ENCODE data around the gene PIK3R5. TPM values are rescaled to one million over a fixed set of nuclear protein-coding genes. Genes with fewer than 3 reads are reported as not detected.

PIK3R5 gene
- total RNA-seq, 2 donors from 2014 or later, result 15.2 to 18.0 TPM

DNA sequence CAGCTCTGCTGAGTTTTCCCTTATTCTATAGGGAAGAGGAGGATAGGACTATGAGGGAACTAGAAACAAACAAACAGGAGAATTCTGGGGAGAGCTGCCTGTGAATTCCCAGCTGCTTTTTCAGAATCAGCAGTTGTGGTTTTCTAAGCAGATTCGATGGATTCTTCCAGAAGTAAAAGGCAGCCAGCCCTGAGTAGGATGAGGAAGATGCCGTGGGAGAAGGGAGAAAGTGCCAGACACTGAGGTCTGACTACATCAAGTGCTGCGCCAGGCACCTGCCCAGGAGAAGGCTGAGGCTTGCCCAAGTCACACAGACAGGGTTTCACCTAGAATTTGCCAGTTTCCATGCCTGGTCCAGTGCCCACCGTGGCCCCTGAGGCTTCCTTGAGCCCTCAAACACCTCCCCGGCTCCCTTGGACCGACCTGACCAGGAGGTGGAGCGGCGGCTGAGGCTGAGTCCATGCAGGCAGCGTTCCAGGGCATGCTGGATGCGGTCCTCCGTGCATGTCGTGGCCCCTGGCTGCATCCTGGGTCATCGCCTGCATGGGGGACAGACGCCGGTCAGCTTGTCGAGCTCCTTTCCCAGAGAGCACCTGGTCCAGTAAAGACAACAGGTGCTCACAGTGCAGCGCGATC, 54.4 kb downstream of the PIK3R5 start:
- intact Hi-C loops (cut with DNase I), result no loop called here

GRCh38 chr17:8909586-8910270, 55.8 kb downstream of the PIK3R5 start:
- intact Hi-C loops (cut with DNase I), result no loop called here
- no peak for DNase-seq (ENCODE audit: low spot score)

More for the DNA sequence above, 54.4 kb downstream of the PIK3R5 start:
- DNase-seq (ENCODE audit: low spot score), result no peak

GRCh38 chr17:8905331-8905730, 60.2 kb downstream of the PIK3R5 start:
- intact Hi-C loops (cut with DNase I), result no loop called here
- DNase-seq (ENCODE audit: low spot score), result no peak

GRCh38 chr17:8904686-8905085, 60.8 kb downstream of the PIK3R5 start:
- intact Hi-C loops (cut with DNase I), result no loop called here
- no peak for DNase-seq (ENCODE audit: low spot score)

DNA sequence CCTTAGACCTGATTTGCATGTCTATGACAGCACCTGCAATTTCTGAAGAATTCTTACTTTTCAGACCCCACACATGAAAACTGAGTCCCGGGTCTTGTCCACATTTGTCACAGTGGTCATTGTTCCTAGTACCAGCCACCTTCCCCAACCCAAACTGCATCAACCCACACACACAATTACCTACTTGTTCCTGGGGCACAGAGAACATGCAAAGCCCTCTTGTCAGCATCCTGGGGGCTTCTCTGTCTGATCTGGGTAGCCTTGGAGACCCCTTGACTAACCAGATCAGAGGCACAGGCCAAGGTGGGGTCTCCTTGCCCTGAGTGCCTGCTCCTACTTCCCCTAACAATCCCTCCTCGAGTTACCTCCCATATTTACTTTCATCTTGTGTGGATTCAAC, 61.3 kb downstream of the PIK3R5 start:
- no peak for DNase-seq (ENCODE audit: low spot score)
- intact Hi-C loops (cut with DNase I), result no loop called here

- intact Hi-C loops (cut with DNase I), result no loop called here
- DNase-seq (ENCODE audit: low spot score), result no peak
Measured at GRCh38 chr17:8900626-8901585, 64.6 kb downstream of the PIK3R5 start.

- intact Hi-C loops (cut with DNase I), result no loop called here
- DNase-seq (ENCODE audit: low spot score), result no peak
Measured at GRCh38 chr17:8900207-8900606, 65.3 kb downstream of the PIK3R5 start.

GRCh38 chr17:8898636-8899035, 66.9 kb downstream of the PIK3R5 start:
- intact Hi-C loops (cut with DNase I), result no loop called here
- DNase-seq (ENCODE audit: low spot score), result no peak

GRCh38 chr17:8898126-8898525, 67.4 kb downstream of the PIK3R5 start:
- intact Hi-C loops (cut with DNase I), result no loop called here
- no peak for DNase-seq (ENCODE audit: low spot score)

- no peak for DNase-seq (ENCODE audit: low spot score)
- intact Hi-C loops (cut with DNase I), result no loop called here
Measured at GRCh38 chr17:8896641-8897635, 68.6 kb downstream of the PIK3R5 start.

DNA sequence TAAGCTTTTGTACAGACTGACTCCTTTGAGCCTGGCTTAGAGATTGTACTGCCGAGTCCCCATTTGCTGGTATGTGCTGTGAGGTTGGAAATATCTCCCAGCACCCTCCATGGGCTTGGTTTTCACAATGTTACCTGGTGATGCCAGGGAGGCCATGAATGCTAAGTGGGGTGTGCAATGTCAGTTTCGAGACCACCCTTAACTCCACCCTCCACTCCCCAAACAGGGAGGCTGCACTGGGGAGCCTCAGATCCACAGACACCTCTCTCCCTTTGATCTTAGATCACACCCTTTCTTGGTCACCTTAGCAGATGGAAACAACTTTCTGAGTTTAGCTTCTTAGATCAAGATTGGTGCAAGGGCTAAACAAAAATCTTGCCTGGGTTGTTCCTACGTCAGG, 69.4 kb downstream of the PIK3R5 start:
- no peak for DNase-seq (ENCODE audit: low spot score)
- intact Hi-C loops (cut with DNase I), result no loop called here

GRCh38 chr17:8894673-8895578, 70.6 kb downstream of the PIK3R5 start:
- no peak for DNase-seq (ENCODE audit: low spot score)
- intact Hi-C loops (cut with DNase I), result no loop called here

DNA sequence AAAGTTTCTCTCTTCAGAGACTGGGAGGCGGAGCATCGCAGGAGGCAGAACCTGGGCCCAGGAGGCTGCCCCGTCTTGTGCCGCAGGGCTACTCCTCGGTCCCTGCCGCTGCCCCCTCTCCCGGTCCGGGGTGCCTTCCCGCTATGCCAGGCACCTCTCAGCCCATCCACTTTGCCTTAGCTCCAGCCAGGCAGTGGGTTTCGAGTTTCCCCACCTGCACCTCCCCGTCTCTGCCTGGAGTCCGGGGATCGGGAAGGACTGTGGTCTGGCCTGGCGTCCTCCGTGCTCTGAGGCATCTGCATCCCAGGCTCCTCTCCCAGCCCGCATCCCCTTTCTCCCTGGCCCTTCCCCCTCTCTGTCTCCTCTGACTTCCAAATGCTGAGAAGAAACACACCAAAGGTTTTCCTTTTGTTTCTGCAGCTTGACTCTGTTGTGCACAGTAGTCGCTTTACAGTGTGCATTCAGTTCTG, 71.3 kb downstream of the PIK3R5 start:
- intact Hi-C loops (cut with DNase I), result no loop called here
- no peak for DNase-seq (ENCODE audit: low spot score)

GRCh38 chr17:8893621-8894201, 71.8 kb downstream of the PIK3R5 start:
- DNase-seq (ENCODE audit: low spot score), result no peak
- intact Hi-C loops (cut with DNase I), result no loop called here

DNA sequence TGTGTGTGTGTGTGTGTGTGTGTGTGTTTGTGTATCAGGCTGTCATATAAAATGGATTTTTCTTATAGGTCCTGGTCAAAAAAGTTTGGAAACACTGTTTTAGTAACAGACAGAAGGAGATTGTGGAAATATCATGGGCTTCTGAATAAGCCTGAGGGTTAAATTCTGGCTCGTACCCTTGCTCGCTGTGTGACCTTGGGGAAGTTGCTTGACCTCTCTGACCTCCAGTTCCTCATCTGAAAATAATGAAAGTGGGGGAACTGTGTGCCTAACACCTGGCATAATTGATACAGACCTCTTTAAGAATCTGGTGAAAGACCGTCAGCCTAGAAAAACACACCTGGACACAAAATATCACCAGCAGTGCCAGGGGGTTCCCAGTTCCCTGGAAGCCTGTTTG, 72.4 kb downstream of the PIK3R5 start:
- no peak for DNase-seq (ENCODE audit: low spot score)
- intact Hi-C loops (cut with DNase I), result no loop called here

- intact Hi-C loops (cut with DNase I), result no loop called here
- DNase-seq (ENCODE audit: low spot score), result no peak
Measured at GRCh38 chr17:8892338-8892690, 73.2 kb downstream of the PIK3R5 start.

- DNase-seq (ENCODE audit: low spot score), result no peak
- intact Hi-C loops (cut with DNase I), result no loop called here
Measured at GRCh38 chr17:8890671-8891070, 74.8 kb downstream of the PIK3R5 start.
